NCI-H2171 treated with DMSO at 0.1 percent for 48 hours (cell line): ENCODE measurements around the gene GPX4.

Experiments used
- DNase-seq: peaks from one replicate; lab custom pipeline; 2025; lab: John Stamatoyannopoulos, UW

GPX4 gene

DNA sequence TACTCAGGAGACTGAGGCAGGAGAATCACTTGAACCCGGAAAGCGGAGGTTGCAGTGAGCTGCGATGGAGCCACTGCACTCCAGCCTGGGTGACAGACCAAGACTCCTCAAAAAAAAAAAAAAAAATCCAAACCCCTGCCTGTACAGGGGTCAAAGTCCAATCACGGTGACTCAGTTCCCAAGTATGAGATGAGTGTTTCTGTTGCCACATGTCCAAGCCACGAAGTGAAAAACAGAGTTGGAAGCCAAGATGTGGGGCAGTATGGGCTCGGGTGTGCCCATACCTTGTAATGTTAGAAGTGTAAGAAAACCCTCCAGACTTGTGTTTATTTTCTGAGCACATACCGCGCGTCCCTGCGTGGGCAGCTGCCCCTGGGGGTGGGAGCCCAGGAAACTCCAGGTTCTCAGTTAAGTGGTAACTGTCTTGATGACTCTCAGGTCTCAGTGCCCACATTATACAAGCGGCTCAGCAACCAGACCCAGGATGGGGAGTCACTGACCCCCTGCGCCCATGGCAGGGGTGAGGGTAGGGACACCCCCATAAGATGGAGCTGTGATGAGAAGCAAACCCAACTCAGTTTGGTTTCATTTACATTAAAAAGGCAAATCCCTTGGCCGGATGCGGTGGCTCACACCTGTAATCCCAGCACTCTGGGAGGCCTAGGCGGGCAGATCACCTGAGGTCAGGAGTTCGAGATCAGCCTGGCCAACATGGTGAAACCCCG lies 1.2 kb upstream of the GPX4 start:
- no peak for DNase-seq

DNA sequence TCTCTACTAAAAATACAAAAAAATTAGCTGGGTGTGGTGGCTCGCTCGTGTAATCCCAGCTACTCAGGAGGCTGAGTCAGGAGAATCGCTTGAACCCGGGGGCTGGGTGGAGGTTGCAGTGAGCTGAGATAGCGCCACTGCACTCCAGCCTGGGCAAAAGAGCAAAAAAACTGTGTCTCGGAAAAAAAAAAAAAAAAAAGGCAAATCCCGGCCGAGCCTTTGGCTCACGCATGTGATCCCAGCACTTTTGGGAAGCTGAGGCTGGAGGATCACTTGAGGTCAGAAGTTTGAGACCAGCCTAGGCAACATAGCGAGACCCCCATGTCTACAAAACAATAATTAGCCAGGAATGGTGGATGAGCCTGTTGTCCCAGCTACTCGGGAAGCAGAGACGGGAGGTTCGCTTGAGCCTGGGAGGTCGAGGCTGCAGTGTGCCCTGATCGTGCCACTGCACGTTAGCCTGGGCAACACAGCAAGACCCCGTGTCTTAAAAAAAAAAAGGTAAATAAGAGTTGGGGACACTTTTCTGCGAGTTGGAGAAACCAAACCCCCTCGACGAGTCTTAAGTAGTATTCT lies 574 bp upstream of the GPX4 start:
- DNase-seq = no peak

DNA sequence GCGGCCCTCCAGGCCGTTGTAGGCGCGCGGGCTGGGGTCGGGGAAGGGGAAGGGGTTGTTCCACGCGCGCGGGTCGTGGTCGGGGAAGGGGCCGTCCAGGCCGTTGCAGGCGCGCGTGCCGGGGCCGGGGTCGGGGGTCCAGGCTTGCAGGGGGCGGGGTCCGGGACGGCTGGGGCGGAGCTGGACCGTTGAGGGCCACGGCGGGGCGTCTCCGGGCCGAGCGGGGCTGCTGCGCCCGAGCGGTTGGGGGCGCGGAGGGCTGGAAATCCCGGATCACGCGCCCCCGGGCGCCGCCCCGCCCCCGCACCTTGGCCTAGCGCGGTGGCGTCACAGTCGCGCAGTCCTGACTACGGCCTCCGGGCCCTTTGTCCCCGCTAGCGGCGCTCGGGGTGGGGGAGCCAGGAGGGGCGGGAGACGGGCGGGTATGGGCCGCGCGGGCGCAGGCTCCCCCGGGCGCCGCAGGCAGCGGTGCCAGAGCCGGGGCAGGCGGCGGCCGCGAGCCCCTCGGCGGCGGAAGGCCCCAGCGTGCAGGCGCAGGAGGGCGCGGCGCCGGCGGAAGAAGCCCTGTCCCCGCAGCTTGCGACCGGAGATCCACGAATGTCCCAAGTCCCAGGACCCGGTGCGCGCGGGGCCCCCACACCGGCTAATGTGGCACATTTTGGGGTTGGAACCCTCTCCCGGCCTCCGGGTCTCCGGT lies 665 bp downstream of the GPX4 start:
- peak; percentile 52 for DNase-seq

DNA sequence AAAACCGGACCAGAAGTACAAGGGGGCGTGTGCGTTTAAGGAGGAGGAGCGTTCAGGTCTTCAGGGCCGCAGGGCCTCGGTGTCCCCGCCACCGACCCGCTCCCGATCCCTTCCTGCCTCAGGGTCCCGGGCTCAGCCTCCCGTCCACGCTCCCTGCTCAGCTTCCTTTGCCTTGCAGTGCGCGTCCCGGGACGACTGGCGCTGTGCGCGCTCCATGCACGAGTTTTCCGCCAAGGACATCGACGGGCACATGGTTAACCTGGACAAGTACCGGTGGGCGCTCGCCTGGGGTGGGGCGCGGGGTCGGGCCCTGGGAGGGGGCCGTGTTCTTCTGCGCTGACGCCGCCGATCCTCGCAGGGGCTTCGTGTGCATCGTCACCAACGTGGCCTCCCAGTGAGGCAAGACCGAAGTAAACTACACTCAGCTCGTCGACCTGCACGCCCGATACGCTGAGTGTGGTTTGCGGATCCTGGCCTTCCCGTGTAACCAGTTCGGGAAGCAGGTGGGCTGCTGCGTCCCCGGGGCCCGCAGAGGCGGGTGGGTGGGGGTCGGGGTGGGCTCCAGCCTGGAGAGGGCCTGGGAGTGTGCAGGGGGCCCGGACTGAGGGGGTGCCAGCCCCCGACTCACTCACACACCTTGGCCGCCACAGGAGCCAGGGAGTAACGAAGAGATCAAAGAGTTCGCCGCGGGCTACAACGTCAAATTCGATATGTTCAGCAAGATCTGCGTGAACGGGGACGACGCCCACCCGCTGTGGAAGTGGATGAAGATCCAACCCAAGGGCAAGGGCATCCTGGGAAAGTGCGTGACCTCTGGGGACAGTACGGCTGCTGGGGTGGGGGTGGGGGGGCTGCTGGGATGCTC lies 1.4 kb downstream of the GPX4 start:
- peak; percentile 16 for DNase-seq

DNA sequence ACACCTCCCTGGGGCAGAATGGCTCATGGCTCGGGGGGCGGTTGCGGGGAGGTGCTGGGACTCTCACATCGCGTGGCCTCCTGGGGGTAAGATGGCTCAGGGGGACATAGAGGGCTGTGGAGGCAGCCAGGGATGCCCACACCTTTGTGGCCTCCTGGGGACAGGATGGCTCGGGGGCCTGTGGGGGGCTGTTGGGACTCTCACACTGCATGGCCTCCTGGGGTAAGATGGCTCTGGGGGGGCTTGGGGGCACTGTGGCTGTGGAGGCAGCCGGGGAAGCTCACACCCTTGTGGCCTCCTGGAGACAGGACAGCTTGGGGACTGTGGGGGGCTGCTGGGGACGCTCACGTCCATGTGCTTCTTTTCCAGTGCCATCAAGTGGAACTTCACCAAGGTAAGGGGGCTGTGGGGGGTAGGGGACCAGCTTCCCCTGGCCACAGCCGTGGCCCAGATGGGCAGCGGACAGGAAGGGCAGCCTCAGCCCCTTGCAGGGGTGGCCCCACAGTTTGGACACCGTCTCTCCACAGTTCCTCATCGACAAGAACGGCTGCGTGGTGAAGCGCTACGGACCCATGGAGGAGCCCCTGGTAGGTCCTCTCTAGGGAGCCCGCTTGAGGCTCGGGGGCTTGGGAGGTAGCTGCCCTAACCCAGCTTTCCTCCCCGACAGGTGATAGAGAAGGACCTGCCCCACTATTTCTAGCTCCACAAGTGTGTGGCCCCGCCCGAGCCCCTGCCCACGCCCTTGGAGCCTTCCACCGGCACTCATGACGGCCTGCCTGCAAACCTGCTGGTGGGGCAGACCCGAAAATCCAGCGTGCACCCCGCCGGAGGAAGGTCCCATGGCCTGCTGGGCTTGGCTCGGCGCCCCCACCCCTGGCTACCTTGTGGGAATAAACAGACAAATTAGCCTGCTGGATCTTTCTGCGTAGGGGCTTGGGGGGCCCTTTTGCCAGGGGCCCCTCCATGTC lies 2.4 kb downstream of the GPX4 start:
- no peak for DNase-seq

DNA sequence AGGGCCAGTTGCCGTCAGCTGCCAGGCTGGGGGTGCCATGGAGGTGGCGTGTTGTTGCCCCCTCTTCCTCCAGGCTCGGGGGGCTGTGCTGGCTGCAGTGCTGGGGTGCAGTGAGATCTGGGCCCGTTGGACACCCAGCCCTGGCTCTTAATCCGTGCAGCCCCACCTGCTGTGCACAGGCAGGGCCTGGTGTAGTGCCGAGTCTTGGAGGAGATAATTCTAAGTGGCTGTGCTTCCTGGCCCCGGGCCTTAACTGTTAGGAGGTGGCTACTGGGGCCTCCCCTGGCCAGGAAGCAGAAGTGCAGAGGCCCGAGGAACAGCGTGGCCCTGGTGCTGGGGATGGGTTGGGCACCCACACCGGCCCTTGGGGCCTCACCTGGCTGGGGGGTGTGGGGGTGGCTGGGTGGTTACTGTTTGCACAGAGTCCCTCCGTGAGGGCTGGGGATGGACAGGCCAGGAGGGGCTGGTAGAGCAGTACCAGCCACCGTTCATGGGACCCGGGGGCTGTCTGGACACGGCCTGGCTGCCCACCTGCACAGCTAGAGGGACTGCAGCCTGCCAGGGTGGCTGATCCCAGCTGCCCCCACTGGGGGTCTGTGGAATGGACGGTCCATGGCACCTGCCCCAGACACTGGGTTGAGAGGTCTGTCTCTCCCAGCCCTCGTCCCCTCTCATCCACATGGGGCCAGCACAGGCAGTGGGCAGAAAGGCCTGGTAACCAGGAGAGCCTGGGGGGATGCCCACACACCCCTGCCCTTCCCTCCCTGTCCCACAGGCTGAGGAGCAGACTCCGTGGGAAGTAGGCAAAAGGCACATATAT lies 3.3 kb downstream of the GPX4 start:
- DNase-seq = no peak

DNA sequence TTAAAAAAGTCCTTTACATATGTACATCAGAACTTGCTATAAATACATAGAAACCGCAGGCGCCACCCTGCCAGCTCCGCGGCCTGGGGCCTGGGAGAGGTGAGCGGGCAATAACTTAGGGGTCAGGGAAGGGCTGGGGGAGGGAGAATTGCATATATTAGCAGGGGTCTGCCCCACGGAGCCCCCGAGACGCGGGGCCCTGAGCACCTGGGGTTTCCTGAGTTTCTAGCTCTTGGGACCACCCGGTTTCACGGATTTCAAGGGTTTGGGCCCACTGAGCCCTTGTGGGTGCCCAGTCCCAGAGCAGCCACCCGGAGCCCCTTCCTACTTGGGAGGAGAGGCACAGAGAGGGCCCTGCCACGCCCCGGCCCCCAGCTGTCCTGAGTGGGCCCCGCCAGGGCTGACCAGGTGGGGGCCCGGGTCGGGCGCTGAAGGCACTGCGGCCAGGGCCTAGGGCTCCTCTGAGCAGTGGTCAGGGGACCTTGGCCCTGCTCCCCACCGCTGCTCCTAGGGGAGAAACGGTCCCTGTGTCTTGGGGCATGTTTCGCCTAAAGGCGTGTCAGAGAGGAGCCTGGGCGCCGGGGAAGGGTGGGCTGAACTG lies 4.0 kb downstream of the GPX4 start:
- DNase-seq = no peak

DNA sequence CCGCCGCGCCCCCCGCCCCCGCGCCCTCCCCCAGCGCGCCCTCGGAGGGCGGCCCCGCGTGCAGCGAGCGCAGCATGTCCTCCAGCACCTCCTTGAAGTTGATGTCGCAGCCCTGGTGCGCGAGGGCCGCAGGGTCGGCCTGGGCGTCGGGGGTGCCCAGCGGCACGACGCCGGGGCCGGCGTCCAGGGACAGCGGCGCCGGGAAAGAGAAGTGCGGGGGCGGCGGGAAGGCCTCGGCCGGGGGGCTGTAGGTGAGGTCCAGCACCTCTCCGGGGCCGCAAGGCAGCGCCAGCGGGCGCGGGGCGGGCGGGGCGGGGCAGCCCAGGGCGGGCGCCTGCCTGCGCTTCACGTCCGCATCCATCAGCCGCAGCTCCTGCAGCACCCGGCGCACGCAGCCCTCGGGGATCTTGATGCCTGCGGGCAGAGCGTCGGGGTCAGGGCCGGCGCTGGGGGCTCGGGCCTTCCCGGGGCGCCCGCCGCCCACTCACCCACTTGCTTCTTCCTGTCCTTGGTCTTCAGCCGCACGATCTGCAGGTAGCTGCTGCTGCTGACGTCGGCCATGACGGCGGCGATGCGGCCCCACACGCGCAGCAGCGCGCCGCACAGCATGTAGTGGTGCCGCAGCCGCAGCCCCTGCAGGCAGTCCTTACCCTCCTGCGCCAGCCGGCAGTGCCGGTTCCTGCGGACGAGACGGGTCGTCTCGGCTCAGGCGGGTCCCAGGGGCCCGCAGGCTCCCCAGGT lies 4.7 kb downstream of the GPX4 start:
- DNase-seq = no peak

DNA sequence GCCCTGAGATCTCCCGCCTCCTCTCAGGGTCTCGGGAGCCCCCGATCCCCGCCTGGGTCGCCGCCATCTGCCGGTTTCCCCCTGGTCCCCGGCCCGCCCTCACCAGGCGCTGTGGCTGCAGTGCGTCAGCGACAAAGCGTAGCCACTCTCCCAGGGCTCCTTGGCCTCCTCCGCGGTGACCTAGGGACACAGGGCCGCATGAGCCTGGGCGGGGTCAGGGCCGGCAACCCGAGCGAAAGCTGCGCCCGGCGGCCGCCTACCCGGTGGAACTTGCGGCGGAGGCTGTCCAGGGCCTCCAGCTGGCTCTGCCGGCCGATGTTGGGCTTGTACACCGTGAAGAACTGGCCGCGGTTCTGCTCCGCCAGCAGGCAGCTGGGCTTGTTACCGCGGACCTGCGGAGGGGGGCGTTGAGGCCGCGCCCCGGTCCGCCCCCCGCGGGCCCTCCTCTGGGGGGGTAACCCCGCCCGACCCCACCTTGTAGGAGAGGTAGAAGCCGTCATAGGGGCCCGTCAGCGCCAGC lies 5.3 kb downstream of the GPX4 start:
- no peak for DNase-seq

DNA sequence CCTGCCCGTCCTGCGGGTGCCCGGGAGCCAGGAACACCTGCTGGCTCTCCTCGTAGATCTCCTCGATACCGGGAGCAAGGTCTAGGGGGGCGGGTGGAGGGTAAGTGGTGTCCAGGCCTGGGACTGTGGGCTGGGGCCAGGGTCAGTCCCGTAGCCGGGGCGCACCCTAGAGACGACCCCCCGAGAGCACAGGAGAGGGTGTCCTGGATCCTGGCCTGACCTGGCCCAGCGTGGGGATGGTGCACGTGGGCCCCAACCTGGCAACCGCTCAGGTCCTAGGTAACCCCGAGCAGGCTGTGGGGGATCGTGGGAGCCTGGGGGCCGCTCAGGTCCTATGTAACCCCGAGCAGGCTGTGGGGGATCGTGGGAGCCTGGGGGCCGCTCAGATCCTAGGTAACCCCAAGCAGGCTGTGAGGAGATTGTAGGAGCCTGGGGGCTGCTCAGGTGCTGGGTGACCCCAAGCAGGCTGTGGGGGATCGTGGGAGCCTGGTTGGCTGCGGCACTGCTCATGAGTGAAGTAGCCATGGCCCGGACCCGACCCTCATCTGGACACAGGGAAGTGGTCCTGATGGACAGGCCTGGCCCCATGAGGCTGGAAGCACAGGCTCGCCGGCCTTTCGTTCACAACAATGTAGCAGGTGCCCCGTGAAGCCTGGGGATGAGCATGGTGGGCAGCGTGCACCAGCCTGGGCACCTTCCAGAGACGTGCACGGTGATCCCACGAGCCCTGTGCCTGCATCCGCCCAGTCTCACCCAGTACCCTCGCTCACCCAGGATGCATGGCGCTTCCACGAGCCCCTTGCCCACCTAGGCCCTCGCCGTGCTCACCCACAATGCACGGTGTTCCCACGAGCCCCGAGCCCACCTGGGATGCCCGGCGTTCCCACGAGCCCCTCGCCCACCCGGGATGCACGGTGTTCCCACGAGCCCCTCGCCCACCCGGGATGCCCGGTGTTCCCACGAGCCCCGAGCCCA lies 6.2 kb downstream of the GPX4 start:
- DNase-seq = no peak

DNA sequence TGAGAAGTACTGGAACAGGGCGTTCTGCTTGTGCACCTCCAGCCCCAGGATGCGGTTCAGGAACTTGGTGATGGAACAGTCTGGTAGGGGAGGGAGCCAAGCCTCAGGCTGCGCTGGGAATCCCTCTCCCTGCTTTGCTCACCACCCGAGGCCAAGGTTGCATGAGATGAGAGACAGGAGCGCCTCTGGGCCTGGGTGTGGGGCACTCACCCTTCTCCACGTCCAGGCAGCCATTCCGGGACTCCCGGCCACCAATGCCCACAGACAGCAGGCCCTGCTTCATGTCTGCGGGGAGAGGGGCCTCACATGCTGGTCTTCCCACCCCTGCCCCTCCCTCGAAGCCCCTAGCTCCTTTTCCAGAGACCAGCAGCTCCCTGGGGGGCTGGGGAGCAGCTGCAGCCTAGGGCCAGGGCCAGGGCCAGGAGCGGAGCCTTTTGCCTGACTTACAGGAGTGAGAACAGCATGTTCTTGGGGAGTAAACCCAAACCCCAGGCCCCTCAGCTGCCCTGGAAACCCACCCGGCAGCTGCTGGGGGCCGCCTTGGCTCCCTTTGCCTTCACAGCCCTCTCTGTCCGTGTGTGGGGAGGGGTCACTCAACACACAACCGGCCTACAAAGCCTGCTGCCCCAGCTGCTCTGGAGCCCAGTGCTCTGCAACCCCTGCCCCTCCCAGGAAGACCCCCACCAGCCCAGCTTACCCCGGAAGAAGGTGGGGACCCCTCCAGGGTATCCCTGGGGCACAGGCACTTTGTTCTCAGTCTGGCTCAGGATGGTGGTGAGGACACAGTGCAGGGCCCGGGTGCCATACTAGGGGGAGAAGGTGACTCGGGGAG lies 7.2 kb downstream of the GPX4 start:
- DNase-seq = no peak

DNA sequence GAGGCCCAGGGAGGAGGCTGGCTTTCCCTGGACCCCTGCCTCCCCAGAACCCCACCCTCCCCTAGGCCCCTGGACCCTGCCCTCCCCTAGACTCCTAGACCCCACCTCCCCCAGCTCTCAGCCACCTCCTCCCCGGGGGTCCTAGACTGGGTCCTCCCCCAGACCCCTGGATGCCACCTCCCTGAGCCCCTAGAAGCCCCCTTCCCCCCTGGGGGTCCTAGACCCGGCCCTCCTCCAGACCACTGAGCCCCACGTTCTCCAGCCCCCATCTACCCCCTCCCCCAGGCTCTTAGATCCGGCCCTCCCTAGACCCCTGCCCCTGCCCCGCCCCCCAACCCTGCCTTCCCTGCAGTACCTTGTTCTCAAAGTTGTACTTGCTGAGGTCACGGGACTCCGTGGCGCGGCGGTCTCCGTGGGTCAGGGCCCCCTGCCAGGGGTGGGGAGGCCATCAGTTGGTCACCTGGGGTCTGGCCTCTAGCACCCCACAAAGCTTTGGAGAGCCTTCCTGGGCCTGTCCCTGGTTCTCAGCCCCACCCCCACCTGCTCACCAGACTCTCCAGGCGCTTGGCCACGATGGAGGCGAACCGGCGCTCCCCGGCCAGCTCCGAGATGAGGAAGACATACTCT lies 8.0 kb downstream of the GPX4 start:
- no peak for DNase-seq

DNA sequence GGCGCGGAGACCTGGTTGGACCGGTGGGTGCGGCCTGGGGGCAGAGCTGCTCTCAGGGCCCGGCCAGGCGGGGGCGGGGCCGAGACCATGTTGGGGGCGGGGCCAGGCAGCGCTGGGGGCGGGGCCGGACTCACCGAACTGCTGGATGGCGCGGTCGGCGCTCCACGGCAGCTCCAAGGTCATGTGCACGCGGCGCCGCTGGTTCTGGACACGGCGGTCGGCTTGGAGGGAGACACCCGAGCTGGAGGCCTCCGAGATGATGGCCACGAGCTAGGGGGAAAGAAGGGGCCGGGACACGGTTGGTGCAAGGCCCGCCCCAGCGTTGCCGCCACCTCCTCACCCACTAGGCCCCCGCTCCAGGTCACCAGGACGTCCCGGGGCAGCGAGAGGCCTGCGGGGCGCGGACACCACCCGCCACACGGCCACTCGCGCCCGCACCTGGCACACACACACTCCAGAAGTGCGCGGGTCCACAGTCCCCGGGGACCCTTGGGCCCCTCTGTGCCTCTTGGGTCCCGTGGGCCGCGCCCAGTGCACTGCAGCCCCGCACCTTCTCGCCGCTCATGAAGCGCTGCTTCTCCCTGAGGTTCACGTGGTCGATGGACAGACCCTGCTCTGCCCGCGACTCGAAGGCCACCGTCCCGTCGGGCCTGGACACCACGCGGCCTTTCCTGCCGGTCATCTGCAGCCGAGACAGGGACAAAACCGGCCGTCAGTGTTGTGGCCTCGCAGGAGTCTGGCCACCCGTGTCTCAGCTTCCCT lies 8.7 kb downstream of the GPX4 start:
- no peak for DNase-seq

DNA sequence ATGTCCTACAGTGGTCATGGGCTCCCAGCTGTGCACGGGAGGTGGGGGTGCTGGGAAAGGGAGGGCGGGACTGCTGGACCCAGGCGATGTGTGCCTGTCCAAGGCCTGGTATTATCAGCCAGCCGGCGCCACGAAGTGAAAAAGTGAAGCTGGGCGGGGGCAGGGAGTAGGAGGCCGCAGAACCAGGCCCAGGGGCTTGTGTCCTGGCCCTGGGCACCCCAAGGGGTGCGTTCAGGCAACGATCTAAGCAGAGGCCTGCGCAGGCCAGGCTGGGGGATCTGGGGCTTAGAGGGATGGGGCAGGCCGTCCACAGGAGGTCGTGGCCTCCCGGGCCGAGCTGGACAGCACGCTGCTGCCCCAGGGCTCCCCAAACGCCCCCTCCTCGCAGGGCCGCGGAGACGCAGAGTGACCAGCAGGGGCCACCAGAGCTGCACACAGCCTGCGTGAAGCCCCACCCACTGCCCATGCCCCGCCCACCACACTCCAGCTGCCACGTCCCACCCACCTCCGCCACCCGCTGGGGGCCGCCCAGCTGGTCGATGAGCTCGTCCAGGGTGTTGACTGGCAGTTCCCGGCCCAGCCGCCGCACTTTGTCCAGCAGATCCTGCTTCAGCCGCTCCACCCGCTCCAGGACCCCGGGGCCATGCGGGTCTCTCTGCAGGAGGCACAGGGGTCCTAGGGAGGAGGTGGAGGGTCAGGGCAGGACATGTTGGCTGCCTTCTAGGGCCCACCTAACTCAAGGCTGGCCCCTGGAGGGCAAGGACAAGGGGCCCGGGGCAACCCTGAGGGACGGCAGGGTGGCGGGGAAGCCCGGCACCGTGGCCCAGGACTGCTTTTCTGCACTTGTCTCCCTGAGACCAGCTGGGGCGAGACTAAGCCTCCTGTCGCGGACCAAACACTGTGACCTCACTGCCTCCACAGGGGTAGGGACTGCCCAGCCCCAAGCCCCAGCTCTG lies 9.5 kb downstream of the GPX4 start:
- DNase-seq = peak; percentile 75
